Measurements from ENCODE around the gene LRRTM3. TPM values are rescaled to one million over a fixed set of nuclear protein-coding genes. Genes with fewer than 3 reads are reported as not detected.

LRRTM3 gene
- total RNA-seq, 1 donor from 2014 or later = not detected

- no peaks in the 10 kb centered on the region for H3K27me3 Mint-ChIP-seq (ENCODE audit: unreplicated experiment)
- no peaks in the 10 kb centered on the region for H3K36me3 Mint-ChIP-seq (ENCODE audit: unreplicated experiment)
- TF ChIP-seq CTCF (IDR thresholded peaks at IDR 0.05; ENCODE audit: partially characterized antibody, unreplicated experiment) = no peak
- no peak for DNase-seq
- no peaks in the 10 kb centered on the region for H3K9me3 Mint-ChIP-seq (ENCODE audit: unreplicated experiment)
- no peak overlapping the region for H3K27ac Mint-ChIP-seq (ENCODE audit: unreplicated experiment)
- H3K4me1 Mint-ChIP-seq (ENCODE audit: low read depth, unreplicated experiment) = no peaks in the 10 kb centered on the region
- H3K4me3 Mint-ChIP-seq (ENCODE audit: unreplicated experiment) = no peak overlapping the region
Measured at GRCh38 chr10:66941491-66941890, 15.7 kb downstream of the LRRTM3 start.

GRCh38 chr10:66942407-66942806 lies 16.6 kb downstream of the LRRTM3 start:
- no peak overlapping the region for H3K4me3 Mint-ChIP-seq (ENCODE audit: unreplicated experiment)
- no peak for TF ChIP-seq CTCF (IDR thresholded peaks at IDR 0.05; ENCODE audit: partially characterized antibody, unreplicated experiment)
- no peak for DNase-seq
- no peaks in the 10 kb centered on the region for H3K9me3 Mint-ChIP-seq (ENCODE audit: unreplicated experiment)
- no peaks in the 10 kb centered on the region for H3K27me3 Mint-ChIP-seq (ENCODE audit: unreplicated experiment)
- H3K36me3 Mint-ChIP-seq (ENCODE audit: unreplicated experiment) = no peaks in the 10 kb centered on the region
- H3K4me1 Mint-ChIP-seq (ENCODE audit: low read depth, unreplicated experiment) = no peaks in the 10 kb centered on the region
- no peak overlapping the region for H3K27ac Mint-ChIP-seq (ENCODE audit: unreplicated experiment)

- no peak for TF ChIP-seq CTCF (IDR thresholded peaks at IDR 0.05; ENCODE audit: partially characterized antibody, unreplicated experiment)
- Mint-ChIP-seq H3K4me1 (ENCODE audit: low read depth, unreplicated experiment) (no peaks in the 10 kb centered on the region), H3K36me3 (ENCODE audit: unreplicated experiment) (no peaks in the 10 kb centered on the region), H3K27ac (ENCODE audit: unreplicated experiment) (no peak overlapping the region), H3K9me3 (ENCODE audit: unreplicated experiment) (no peaks in the 10 kb centered on the region), H3K27me3 (ENCODE audit: unreplicated experiment) (no peaks in the 10 kb centered on the region), H3K4me3 (ENCODE audit: unreplicated experiment) (no peak overlapping the region)
- DNase-seq = no peak
Measured at GRCh38 chr10:66943590-66943989, 17.8 kb downstream of the LRRTM3 start.

- DNase-seq = no peak
- no peaks in the 10 kb centered on the region for H3K4me1 Mint-ChIP-seq (ENCODE audit: low read depth, unreplicated experiment)
- no peaks in the 10 kb centered on the region for H3K36me3 Mint-ChIP-seq (ENCODE audit: unreplicated experiment)
- H3K27ac Mint-ChIP-seq (ENCODE audit: unreplicated experiment) = no peak overlapping the region
- TF ChIP-seq CTCF (IDR thresholded peaks at IDR 0.05; ENCODE audit: partially characterized antibody, unreplicated experiment) = no peak
- no peak overlapping the region for H3K4me3 Mint-ChIP-seq (ENCODE audit: unreplicated experiment)
- H3K9me3 Mint-ChIP-seq (ENCODE audit: unreplicated experiment) = no peaks in the 10 kb centered on the region
- no peaks in the 10 kb centered on the region for H3K27me3 Mint-ChIP-seq (ENCODE audit: unreplicated experiment)
Measured at GRCh38 chr10:66951896-66952295, 26.1 kb downstream of the LRRTM3 start.

GRCh38 chr10:66958466-66958865 lies 32.6 kb downstream of the LRRTM3 start:
- Mint-ChIP-seq H3K4me1 (ENCODE audit: low read depth, unreplicated experiment) (no peaks in the 10 kb centered on the region), H3K4me3 (ENCODE audit: unreplicated experiment) (no peak overlapping the region)

More at GRCh38 chr10:66958466-66958865, 32.6 kb downstream of the LRRTM3 start:
- Mint-ChIP-seq H3K27me3 (ENCODE audit: unreplicated experiment) (no peaks in the 10 kb centered on the region), H3K27ac (ENCODE audit: unreplicated experiment) (no peak overlapping the region), H3K36me3 (ENCODE audit: unreplicated experiment) (no peaks in the 10 kb centered on the region), H3K9me3 (ENCODE audit: unreplicated experiment) (no peaks in the 10 kb centered on the region)
- TF ChIP-seq CTCF (IDR thresholded peaks at IDR 0.05; ENCODE audit: partially characterized antibody, unreplicated experiment) = no peak
- DNase-seq = no peak

All from glutamatergic neuron (in vitro differentiated cells).